Spleen (tissue), 11 donors: Measurements from ENCODE around the gene DAPL1. TPM values are rescaled to one million over a fixed set of nuclear protein-coding genes. Genes with fewer than 3 reads are reported as not detected.

Source experiments
- DNase-seq: peaks from one replicate; pipeline ENCODE4 v3.0.0-alpha.2; 2020
- H3K27ac ChIP-seq, 8 donors: fragments of 200-600 bp; sonication (generic) in 7 of 8; 1 replicate in 4 of 8; 2 replicates in 4 of 8; pipeline versions ENCODE4 v1.5.0 to v1.8.0; 2016 to 2021; ENCODE audit warnings: inconsistent platforms in 4 of 8, mild to moderate bottlenecking in 4 of 8, moderate library complexity in 1 of 8
- H3K27me3 ChIP-seq, 7 donors: fragments of 200-600 bp; sonication (generic) in 6 of 7; replicated peaks in 1 of 7; 1 replicate in 4 of 7; 2 replicates in 3 of 7; pipeline versions ENCODE4 v1.5.0 to v1.8.0; 2016 to 2021; ENCODE audit warnings: inconsistent platforms in 3 of 7, mild to moderate bottlenecking in 1 of 7
- H3K36me3 ChIP-seq, 6 donors: fragments of 200-600 bp; sonication (generic) in 5 of 6; 1 replicate in 4 of 6; 2 replicates in 2 of 6; pipeline versions ENCODE4 v1.5.0 to v1.8.0; 2016 to 2021; ENCODE audit warnings: inconsistent platforms in 2 of 6
- H3K4me1 ChIP-seq, 6 donors: fragments of 200-600 bp; sonication (generic) in 5 of 6; 1 replicate in 3 of 6; 2 replicates in 3 of 6; pipeline versions ENCODE4 v1.5.0 to v1.8.0; 2016 to 2021; ENCODE audit warnings: inconsistent platforms in 3 of 6
- H3K4me3 ChIP-seq, 8 donors: fragments of 200-600 bp; sonication (generic) in 7 of 8; 1 replicate in 4 of 8; 2 replicates in 4 of 8; pipeline versions ENCODE4 v1.5.0 to v1.8.0; 2016 to 2021; ENCODE audit warnings: inconsistent platforms in 4 of 8, mild to moderate bottlenecking in 4 of 8, moderate library complexity in 2 of 8
- H3K9me3 ChIP-seq, 8 donors: fragments of 200-600 bp; sonication (generic) in 7 of 8; 1 replicate in 4 of 8; 2 replicates in 4 of 8; pipeline versions ENCODE4 v1.5.0 to v1.8.0; 2016 to 2021; ENCODE audit warnings: inconsistent platforms in 4 of 8
- POLR2A ChIP-seq, 3 donors: fragments of 450-650 bp; IDR thresholded peaks; one replicate each; pipeline ENCODE4 v1.5.1; 2017; ENCODE audit warnings: antibody characterized with exemption in 3 of 3, mild to moderate bottlenecking in 1 of 3
- POLR2AphosphoS5 ChIP-seq, 3 donors: sonication (generic); formaldehyde crosslinking; IDR thresholded peaks; one replicate each; pipeline ENCODE4 v1.5.1; 2017; ENCODE audit warnings: antibody characterized with exemption in 3 of 3
- WGBS, 5 donors: extraction: QIAGEN DNeasy Blood & Tissue Kit in 3 of 5; methylation state at CpG; one replicate each; pipeline versions ENCODE4 v1.1.5 to v1.1.7; 2013 to 2018; 5-methylcytosine and 5-hydroxymethylcytosine counted together
- intact Hi-C: fragments of 100-400 bp; cut with DNase I; formaldehyde crosslinking; loops from one replicate; pipeline ENCODE4 v1.15.0; 2023; ENCODE audit warnings: low total_unique reads
- polyA plus RNA-seq, 3 donors: library from polyadenylated mRNA; stranded (reverse); fragments of 200-250 nt; gene quantifications; one replicate each; pipeline ENCODE4 v1.2.1, GENCODE V29; 2013
- total RNA-seq, 7 donors: library from RNA; depleted of rRNA in 3 of 7; stranded (reverse); fragments of >200 nt in 3 of 7; fragmentation: NEBNext Ultra II Directional in 4 of 7; extraction: Animal tissue kit (Norgen Biotek cat#: 25700) in 4 of 7; gene quantifications; one replicate each; pipeline versions ENCODE4 v1.1.0 to v1.2.1, GENCODE V29; 2016 to 2021
- TF ChIP-seq, protein P1 (sequence below), 11 experiments: fragments of 200-600 bp in 7 of 11; fragments of 450-650 bp in 4 of 11; sonication (generic) in 4 of 11; IDR thresholded peaks in 8 of 11; conservative IDR thresholded peaks in 3 of 11; 1 replicate in 7 of 11; 2 replicates in 4 of 11; pipeline versions ENCODE4 v1.4.0 to v1.8.0; 2016 to 2021; ENCODE audit warnings: antibody characterized with exemption in 11 of 11, inconsistent platforms in 4 of 11, mild to moderate bottlenecking in 1 of 11
- donor health status: healthy with polysubstance abuse.
- donor health status: DM: no; HTN: no; CAD: no; lungs with moderate emphysema.
- donor health status: DM: no; HTN: no; CAD: no.
- donor health status: Bipolar disorder and iron deficiency.
- donor health status: healthy.
- donor health status: DM: no; HTN: no; CAD: no.
- donor health status: DM: yes; HTN: yes; CAD: no.

DAPL1 gene
- total and polyA plus RNA-seq, 10 donors, result 0.21 to 4.1 (median 0.73) TPM; not detected in 7

DNA sequence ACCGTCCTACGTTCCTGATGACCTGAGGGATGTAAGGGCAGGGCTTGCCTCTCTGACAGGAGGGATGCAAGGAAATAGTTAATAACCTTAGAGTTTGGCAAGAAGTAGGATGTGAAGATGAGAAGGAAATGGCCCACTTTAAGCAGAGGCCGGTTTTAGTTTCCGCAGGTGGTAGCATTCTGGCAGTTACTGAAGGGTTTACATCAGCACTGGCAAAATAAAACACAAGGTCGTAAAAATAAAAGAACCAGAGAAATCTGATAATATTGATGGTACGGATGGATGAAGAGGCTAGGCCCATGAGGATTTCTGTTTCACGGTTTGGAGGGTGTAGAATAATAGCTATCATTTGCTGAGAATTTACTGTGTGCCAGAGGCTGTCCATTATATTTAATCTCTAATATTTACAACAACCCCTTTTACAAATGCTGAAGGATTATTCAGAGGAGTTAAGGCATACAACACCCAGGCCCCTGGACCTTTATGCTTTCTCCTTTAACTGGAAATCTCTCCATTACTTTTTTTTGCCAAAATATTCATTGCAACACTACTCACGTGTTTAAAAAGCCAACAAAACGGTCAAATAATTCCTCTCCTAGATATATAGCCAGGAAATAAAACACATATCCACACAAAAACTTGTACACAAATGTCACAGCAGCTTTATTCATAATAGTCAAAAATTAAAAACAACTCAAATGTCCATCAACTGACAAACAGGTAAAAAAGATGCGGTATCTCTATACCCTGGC is 28.5 kb downstream of the DAPL1 start:
- Histone ChIP-seq H3K9me3 (no peaks in the 10 kb centered on the region), H3K27me3 (peaks cover 0 to 4% (median 0%) of the 10 kb centered on the region in 7 donors), H3K4me3 (no peak overlapping the region), H3K36me3 (no peaks in the 10 kb centered on the region), H3K27ac (no peak overlapping the region), H3K4me1 (no peaks in the 10 kb centered on the region)
- intact Hi-C loops, result no loop called here
- TF ChIP-seq POLR2AphosphoS5 (IDR thresholded peaks at IDR 0.05) (no peak), POLR2A (IDR thresholded peaks at IDR 0.05) (no peak)
- TF ChIP-seq, protein P1, sequence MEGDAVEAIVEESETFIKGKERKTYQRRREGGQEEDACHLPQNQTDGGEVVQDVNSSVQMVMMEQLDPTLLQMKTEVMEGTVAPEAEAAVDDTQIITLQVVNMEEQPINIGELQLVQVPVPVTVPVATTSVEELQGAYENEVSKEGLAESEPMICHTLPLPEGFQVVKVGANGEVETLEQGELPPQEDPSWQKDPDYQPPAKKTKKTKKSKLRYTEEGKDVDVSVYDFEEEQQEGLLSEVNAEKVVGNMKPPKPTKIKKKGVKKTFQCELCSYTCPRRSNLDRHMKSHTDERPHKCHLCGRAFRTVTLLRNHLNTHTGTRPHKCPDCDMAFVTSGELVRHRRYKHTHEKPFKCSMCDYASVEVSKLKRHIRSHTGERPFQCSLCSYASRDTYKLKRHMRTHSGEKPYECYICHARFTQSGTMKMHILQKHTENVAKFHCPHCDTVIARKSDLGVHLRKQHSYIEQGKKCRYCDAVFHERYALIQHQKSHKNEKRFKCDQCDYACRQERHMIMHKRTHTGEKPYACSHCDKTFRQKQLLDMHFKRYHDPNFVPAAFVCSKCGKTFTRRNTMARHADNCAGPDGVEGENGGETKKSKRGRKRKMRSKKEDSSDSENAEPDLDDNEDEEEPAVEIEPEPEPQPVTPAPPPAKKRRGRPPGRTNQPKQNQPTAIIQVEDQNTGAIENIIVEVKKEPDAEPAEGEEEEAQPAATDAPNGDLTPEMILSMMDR (IDR thresholded peaks at IDR 0.05 in 8 of 11, conservative IDR thresholded peaks at IDR 0.05 in 3 of 11), result no peak
- DNase-seq, result no peak
- WGBS, 5 donors, result 66 to 77% (median 70%) methylated on average over 10 of the region's 10 CpGs

DNA sequence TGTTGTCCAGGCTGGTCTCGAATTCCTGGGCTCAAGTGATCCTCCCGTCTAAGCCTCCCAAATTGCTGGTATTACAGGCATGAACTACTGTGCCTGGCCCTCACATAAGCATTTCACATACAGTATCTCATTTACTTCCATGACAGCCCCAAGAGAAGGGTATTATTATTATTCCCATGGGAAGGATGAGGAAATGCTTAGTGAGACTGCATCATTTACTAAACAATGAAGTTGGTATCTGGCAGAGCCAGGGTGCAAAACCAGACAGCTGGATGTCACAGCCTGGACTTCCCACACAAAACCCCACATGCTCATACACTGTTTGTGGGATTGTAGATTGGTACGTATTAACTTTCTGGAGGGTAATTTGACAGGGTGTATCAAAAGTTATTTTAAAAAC is 29.9 kb downstream of the DAPL1 start:
- no peaks in the 10 kb centered on the region for H3K9me3 ChIP-seq
- intact Hi-C loops, result no loop called here
- TF ChIP-seq POLR2A (IDR thresholded peaks at IDR 0.05), result no peak
- TF ChIP-seq, protein P1 (IDR thresholded peaks at IDR 0.05 in 8 of 11, conservative IDR thresholded peaks at IDR 0.05 in 3 of 11), result no peak
- TF ChIP-seq POLR2AphosphoS5 (IDR thresholded peaks at IDR 0.05), result no peak
- H3K36me3 ChIP-seq, result no peaks in the 10 kb centered on the region
- H3K4me3 ChIP-seq, result no peak overlapping the region
- peaks cover 0 to 8% (median 0%) of the 10 kb centered on the region in 7 donors for H3K27me3 ChIP-seq
- no peak overlapping the region for H3K27ac ChIP-seq
- 86 to 96% (median 89%) methylated on average over 3 of the region's 3 CpGs for WGBS, 5 donors
- H3K4me1 ChIP-seq, result no peaks in the 10 kb centered on the region
- DNase-seq, result no peak

DNA sequence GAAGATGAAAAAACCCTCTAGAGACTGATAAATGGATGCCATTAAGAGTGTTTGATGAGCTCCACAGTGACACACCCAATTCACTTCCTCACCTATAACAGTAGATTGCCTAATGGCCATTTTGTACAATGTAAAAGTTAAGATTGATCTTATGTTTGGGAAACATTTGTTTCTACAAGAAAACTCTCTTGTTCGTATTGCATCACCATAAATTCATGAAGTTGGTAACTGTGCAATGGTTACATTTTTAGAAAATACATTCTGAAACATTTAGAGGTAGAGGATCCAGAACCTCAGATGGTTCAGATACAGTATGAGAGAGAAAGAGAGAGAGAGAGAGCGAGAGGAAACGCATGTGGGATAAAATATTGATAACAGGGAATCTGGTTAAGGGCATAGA is 31.8 kb downstream of the DAPL1 start:
- DNase-seq, result no peak
- H3K9me3 ChIP-seq, result no peaks in the 10 kb centered on the region
- H3K27ac ChIP-seq, result no peak overlapping the region
- H3K36me3 ChIP-seq, result no peaks in the 10 kb centered on the region
- intact Hi-C loops, result no loop called here
- H3K4me1 ChIP-seq, result no peaks in the 10 kb centered on the region
- peaks cover 0 to 9% (median 0%) of the 10 kb centered on the region in 7 donors for H3K27me3 ChIP-seq
- H3K4me3 ChIP-seq, result no peak overlapping the region
- TF ChIP-seq POLR2A (IDR thresholded peaks at IDR 0.05) (no peak), POLR2AphosphoS5 (IDR thresholded peaks at IDR 0.05) (no peak)
- TF ChIP-seq, protein P1 (IDR thresholded peaks at IDR 0.05 in 8 of 11, conservative IDR thresholded peaks at IDR 0.05 in 3 of 11), result no peak
- 91 to 97% (median 92%) methylated on average over 3 of the region's 3 CpGs for WGBS, 5 donors

DNA sequence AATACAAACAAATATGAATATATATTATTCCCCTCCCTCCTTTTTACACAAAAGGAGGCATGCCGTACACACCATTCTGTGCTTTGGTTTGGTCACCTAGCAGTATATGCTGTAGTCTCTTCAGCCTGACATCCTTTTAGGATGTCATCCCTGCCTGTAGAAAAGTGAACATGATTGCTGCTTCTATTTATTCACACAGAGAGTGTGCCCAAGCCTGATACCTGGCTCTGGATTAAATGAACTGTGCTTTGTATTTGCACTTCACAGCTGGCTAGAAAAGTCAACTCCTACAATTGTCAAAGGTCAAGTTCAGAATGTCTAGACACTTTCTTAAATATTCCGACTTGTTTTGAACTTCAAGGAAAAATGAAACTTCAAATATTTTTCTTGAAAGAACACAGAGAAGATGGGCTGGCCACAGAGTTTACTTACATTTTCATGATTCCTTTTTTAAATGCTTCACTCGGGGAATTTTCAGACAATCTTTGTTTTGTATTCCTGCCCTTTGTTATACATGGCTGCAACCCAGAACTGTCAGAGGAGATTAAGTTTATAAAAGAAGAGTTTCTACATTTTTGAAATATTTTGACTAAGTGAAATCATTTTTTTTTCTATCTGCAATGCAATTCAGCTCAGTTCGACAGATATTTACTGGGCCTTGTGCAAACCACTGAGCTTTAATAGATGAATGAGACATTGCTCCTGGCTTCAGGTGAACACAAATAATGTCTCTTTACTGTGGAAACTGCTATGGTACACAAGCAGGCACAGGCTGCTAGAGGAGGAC is 33.5 kb downstream of the DAPL1 start:
- 78 to 89% (median 84%) methylated on average over 4 of the region's 4 CpGs for WGBS, 5 donors
- intact Hi-C loops, result no loop called here
- no peak overlapping the region for H3K27ac ChIP-seq
- no peaks in the 10 kb centered on the region for H3K9me3 ChIP-seq
- H3K4me3 ChIP-seq, result no peak overlapping the region
- no peak for DNase-seq
- peaks cover 0 to 7% (median 0%) of the 10 kb centered on the region in 7 donors for H3K27me3 ChIP-seq
- TF ChIP-seq POLR2A (IDR thresholded peaks at IDR 0.05) (no peak), POLR2AphosphoS5 (IDR thresholded peaks at IDR 0.05) (no peak)
- TF ChIP-seq, protein P1 (IDR thresholded peaks at IDR 0.05 in 8 of 11, conservative IDR thresholded peaks at IDR 0.05 in 3 of 11), result no peak
- no peaks in the 10 kb centered on the region for H3K4me1 ChIP-seq
- no peaks in the 10 kb centered on the region for H3K36me3 ChIP-seq
